Measurements from ENCODE around the gene B3GAT2.

Gene B3GAT2

GRCh38 chr6:70841112-70841511, 115.7 kb downstream of the B3GAT2 start:
- DNase-seq = no peak

DNA sequence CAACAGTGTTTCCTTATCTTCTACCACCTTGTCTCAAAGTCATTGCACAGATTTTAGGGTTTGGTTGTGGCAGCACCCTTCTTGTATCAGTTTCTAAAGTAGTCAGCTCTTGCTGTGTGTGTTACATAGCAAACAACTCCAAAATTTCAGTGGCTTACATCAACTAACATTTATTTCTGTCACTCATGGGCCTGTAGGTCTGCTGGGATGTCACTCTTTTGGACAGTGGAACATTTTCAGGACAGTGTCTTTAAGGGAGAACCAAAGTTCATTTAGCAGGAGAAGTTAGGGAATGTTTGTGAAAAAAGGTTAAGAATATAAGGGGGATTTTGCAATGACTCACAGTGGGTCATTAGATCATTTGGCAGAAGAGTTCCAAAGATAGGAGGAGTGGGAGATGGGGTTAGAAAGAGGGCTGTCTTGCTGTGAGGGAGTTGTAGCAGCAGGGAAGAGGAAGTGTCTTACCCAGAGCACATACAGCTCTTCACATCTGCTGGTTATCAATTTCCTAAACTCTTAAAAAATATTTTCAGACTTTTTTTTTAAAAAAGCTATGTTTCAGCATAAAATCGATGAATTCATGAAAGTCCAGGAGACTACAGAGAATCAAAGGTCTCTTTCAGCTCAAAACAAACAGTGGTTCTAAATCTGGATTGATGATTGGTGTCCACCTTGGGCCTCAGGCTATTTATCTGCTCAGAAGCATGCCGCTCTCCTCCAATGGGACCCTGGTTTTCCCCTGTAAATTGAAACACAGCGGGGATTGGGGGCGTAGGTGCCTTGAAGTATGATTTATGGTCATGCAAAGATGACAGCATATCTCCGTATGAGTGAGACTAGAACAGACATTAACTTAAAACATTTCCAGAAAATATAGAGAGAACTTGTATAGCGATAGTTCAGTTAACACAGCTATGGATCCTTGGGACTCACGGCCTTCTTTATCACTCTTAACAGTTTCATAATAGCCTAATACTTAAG, 117.3 kb downstream of the B3GAT2 start:
- DNase-seq = no peak

DNA sequence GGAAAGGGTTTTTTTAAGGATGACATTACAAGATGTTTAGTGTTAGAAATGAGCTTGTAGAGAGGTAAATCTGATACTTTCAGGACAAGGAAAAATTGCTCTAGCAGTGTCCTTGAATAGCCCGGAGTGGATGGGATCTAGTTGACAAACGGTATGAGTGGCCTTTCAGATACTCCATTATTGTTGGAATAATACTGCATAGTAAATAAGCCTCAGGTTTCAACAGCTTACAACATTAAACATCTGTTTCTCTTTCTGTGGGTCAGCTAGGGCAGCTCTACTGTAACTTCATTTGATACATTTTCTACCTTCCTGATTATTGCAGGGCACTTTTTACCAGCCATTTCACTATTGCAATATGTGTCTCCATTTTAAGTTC, 118.0 kb downstream of the B3GAT2 start:
- DNase-seq = no peak

GRCh38 chr6:70834520-70834919, 122.3 kb downstream of the B3GAT2 start:
- no peak for DNase-seq

DNA sequence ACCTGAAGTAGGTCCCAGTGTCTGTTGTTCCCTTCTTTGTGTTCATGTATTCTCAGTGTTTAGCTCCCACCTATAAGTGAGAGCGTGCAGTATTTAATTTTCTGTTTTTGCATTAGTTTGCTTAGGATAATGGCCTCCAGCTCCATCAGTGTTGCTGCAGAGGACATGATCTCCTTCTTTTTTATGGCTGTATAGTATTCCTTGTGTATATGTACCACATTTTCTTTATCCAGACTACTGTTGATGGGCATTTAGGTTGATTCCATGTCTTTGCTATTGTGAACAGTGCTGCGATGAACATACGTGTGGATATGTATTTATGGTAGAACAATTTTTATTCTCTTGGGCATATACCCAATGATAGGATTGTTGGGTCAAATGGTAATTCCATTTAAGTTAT, 125.4 kb downstream of the B3GAT2 start:
- no peak for DNase-seq

DNA sequence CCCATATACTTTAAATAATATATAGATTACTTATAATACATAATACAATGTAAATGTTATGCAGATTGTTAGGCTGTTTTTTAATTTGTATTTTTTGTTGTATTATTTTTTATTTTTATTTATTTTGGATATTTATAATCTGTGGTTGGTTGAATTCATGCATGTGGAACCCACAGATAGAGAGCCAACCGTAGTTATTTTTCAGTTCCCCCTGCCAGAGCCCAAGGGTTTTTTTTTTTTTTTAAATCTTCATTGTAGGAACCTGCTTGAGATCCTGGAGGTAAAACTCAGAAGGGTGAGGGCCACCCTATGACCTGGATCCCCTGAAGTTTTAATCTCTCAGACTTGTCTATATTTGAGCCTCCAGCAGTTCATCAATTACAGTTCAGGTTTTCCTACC, 133.2 kb downstream of the B3GAT2 start:
- DNase-seq = no peak

- DNase-seq = no peak
Observed at GRCh38 chr6:70821751-70822150, 135.1 kb downstream of the B3GAT2 start.

- no peak for DNase-seq
Observed at GRCh38 chr6:70820778-70821177, 136.1 kb downstream of the B3GAT2 start.

- no peak for DNase-seq
Observed at GRCh38 chr6:70819646-70820045, 137.2 kb downstream of the B3GAT2 start.

DNA sequence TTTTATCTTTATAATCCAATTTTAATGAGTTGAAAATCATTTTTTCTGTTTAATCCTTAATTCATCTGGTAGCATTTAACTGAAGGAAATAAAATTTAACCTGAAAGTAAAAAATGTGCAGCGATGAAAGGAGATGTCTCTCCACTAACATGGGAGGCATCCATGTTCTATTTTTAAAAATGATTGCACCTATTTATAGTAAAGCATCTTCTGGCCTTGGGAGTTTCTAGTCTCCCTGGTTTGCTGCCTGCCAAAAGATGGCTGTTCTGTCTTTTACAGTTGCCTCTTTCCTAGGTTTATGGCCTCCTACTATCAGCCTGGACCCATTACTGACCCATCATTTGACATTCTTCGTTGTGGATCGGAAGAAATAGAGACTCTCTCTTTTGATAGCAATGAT, 143.0 kb downstream of the B3GAT2 start:
- no peak for DNase-seq

DNA sequence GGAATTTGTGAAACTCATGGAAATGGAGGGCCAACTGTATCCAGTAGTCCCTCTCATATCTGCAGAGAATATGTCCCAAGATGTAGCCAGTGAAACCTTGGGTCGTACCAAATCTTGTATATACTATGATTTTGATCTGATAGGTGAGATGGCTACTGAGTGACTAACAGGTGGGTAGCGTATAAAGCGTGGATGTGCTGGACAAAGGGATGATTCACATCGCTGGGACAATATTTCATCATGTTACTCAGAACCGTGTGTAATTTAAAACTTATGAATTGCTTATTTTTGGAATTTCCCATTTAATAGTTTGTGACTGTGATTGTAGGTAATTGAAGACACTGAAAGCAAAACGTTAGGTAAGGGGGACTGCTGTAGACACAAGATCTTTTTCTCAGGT, 145.1 kb downstream of the B3GAT2 start:
- no peak for DNase-seq

Measured in NCI-H524 treated with DMSO at 0.1 percent for 48 hours (cell line).